Osteoblast (primary cell): ENCODE measurements around the gene RYR2. TPM values are rescaled to one million over a fixed set of nuclear protein-coding genes. Genes with fewer than 3 reads are reported as not detected.

ENCODE experiments used
- DNase-seq: peaks from one replicate; pipeline ENCODE4 v3.0.0; 2011; ENCODE audit warnings: low spot score, mixed read lengths; ENCODE audit not compliant: insufficient read length; ENCODE audit errors: missing footprints
- H2AFZ ChIP-seq: 2 replicates; pipeline ENCODE4 v1.6.0; 2011; ENCODE audit warnings: mild to moderate bottlenecking, low read length
- H3K27ac ChIP-seq: 2 replicates; pipeline ENCODE4 v1.5.1; 2011; ENCODE audit warnings: mild to moderate bottlenecking, low read depth, low read length, moderate library complexity
- H3K27me3 ChIP-seq: 2 replicates; pipeline ENCODE4 v1.6.0; 2012; ENCODE audit warnings: mild to moderate bottlenecking, control low read depth, inconsistent platforms, low read length, moderate library complexity; ENCODE audit not compliant: insufficient read depth
- H3K36me3 ChIP-seq: 2 replicates; pipeline ENCODE4 v1.5.1; 2011; ENCODE audit warnings: mild to moderate bottlenecking, low read length, control low read depth, moderate library complexity; ENCODE audit not compliant: insufficient read depth
- H3K4me1 ChIP-seq: 2 replicates; pipeline ENCODE4 v1.5.1; 2011; ENCODE audit warnings: mild to moderate bottlenecking, low read length, control low read depth, moderate library complexity; ENCODE audit not compliant: insufficient read depth
- H3K4me2 ChIP-seq: 2 replicates; pipeline ENCODE4 v1.6.0; 2011; ENCODE audit warnings: mild to moderate bottlenecking, low read length; ENCODE audit not compliant: insufficient read depth
- H3K4me3 ChIP-seq: fragments of 200-600 bp; sonication (generic); 3 replicates; pipeline ENCODE4 v1.5.1; 2012; ENCODE audit warnings: mild to moderate bottlenecking, low read length, inconsistent platforms; ENCODE audit not compliant: insufficient read depth
- H3K79me2 ChIP-seq: 2 replicates; pipeline ENCODE4 v1.6.0; 2012; ENCODE audit warnings: mild to moderate bottlenecking, low read length, control low read depth, inconsistent platforms; ENCODE audit not compliant: insufficient read depth
- H3K9me3 ChIP-seq: 2 replicates; pipeline ENCODE4 v1.5.1; 2011; ENCODE audit warnings: low read depth, low read length, control low read depth
- H4K20me1 ChIP-seq: 2 replicates; pipeline ENCODE4 v1.6.0; 2012; ENCODE audit warnings: mild to moderate bottlenecking, low read length, control low read depth; ENCODE audit not compliant: insufficient read depth
- CTCF ChIP-seq: IDR thresholded peaks from 2 replicates; pipeline ENCODE4 v1.5.1; 2011; ENCODE audit warnings: mild to moderate bottlenecking, low read depth, low read length, moderate library complexity; ENCODE audit errors: extremely low read depth
- total RNA-seq: library from RNA; depleted of rRNA; stranded (reverse); fragments of >200 nt; gene quantifications from 2 replicates; pipeline ENCODE4 v1.2.3, GENCODE V29; 2012

Gene RYR2
- total RNA-seq, 1 donor: not detected

DNA sequence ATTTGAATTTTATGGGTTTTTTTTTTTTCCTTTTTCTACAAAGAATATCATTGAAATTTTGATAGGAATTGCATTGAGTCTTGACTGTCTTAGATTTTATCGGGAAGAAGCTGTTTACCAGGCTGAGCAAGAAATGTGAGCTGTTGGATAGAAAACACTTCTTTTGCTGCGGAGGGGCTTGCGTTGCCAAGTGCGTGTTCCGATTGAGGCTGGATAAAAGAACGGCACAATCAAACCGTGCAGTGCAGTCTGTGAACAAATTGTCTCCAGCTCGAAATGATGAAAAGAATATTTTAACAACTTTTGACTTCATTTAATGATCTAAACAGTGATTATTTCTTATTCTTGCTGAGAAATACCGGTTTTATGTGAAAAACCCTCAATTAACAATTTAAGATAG is 149.4 kb downstream of the RYR2 start:
- Histone ChIP-seq H3K4me2 (no peak overlapping the region), H3K27ac (no peak overlapping the region), H3K27me3 (no peaks in the 10 kb centered on the region), H3K36me3 (no peaks in the 10 kb centered on the region), H3K4me3 (no peak overlapping the region), H3K79me2 (no peaks in the 10 kb centered on the region), H3K9me3 (peaks cover 2% of the 10 kb centered on the region), H4K20me1 (no peaks in the 10 kb centered on the region), H3K4me1 (no peaks in the 10 kb centered on the region), H2AFZ (no peak overlapping the region)
- DNase-seq: no peak
- TF ChIP-seq CTCF: no peak

DNA sequence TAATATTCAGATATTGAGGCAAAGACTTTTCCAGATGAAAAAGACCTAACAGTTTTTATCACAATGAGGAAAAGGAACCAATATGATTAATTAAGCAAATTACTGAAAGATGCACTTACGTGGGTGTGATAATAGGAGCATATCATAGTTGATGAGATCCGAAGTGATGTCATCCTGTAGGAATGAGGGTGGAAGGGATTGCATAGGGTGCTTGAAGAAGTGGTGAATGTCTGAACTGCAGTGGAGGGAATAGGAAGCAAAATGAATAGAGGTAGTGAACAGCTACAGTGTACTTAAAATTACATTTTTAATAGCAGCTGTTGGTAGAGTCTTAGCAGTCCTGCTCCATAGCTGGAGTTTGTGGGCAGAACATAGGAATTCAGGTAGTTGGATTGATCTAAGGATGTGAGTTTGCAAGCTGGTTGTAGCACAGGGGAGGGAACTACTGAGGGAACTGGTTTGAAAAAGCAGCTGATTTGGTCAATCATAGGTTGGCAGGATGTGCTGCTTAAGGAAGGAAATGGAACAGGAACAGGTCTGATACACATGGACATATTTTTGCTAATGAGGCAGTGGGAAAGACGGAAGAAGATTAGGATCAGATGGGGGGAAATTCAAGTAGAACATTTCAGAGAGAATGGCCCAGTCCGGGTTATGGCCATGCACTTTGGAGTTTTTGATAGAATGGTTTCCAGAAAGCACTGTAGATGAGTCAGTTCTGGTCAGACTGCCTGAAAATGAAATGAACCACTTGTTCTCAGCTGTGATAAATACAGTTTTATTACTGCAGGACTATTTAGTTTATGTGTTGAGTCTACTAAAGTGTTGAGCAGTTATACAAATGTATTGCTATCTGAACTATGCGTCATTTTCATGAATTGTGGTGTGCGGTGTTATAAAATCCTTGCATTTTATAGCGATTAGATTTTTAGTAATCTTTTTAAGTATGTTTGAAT is 155.8 kb downstream of the RYR2 start:
- Histone ChIP-seq H3K79me2 (no peaks in the 10 kb centered on the region), H3K27me3 (no peaks in the 10 kb centered on the region), H3K9me3 (no peaks in the 10 kb centered on the region), H3K4me1 (no peaks in the 10 kb centered on the region), H3K27ac (no peak overlapping the region), H2AFZ (no peak overlapping the region), H3K4me3 (no peak overlapping the region), H4K20me1 (no peaks in the 10 kb centered on the region), H3K36me3 (no peaks in the 10 kb centered on the region), H3K4me2 (no peak overlapping the region)
- DNase-seq: no peak
- TF ChIP-seq CTCF: no peak

GRCh38 chr1:237199026-237199425 is 157.0 kb downstream of the RYR2 start:
- DNase-seq: no peak
- Histone ChIP-seq H3K4me1 (no peaks in the 10 kb centered on the region), H3K27me3 (no peaks in the 10 kb centered on the region), H3K9me3 (no peaks in the 10 kb centered on the region), H3K79me2 (no peaks in the 10 kb centered on the region), H3K4me2 (no peak overlapping the region), H2AFZ (no peak overlapping the region), H3K4me3 (no peak overlapping the region), H4K20me1 (no peaks in the 10 kb centered on the region), H3K36me3 (no peaks in the 10 kb centered on the region), H3K27ac (no peak overlapping the region)
- no peak for TF ChIP-seq CTCF

DNA sequence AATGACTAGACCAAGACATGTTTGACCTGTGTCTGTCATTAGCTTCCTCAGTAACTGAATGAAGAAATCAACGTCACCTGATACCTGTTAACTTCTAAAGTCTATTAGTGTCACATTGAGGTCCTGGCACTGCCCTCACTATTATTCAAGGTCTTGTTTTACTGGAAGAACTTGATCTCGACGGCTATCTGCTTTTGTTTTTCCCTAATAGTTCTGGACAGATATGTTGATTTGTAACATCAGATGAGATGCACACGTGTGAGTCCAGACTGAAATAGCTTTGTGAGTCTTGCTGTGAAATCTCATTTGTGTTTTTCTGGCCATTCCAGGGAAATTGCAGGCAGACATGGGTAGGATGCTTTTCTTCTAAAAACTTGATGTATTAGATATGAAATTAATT is 159.2 kb downstream of the RYR2 start:
- Histone ChIP-seq H3K9me3 (peaks cover 5% of the 10 kb centered on the region), H3K27me3 (no peaks in the 10 kb centered on the region), H4K20me1 (no peaks in the 10 kb centered on the region), H3K79me2 (no peaks in the 10 kb centered on the region), H3K4me3 (no peak overlapping the region), H3K4me1 (no peaks in the 10 kb centered on the region), H2AFZ (no peak overlapping the region), H3K4me2 (no peak overlapping the region), H3K36me3 (no peaks in the 10 kb centered on the region), H3K27ac (no peak overlapping the region)
- no peak for DNase-seq
- no peak for TF ChIP-seq CTCF
